Stimulated activated naive CD8-positive, alpha-beta T cell treated with anti-CD3 and anti-CD28 coated beads, Interleukin-15, amount 100 ng/mL, for 72 hours (primary cell): ENCODE results near the gene CHCHD5.

Experiments
- ATAC-seq: fragments of 150-1000 bp; cut with Tn5 transposase; 2 replicates; pipeline ENCODE4 v1.10.0; 2021; ENCODE audit warnings: mild to moderate bottlenecking, moderate library complexity
- DNase-seq, 2 donors: peaks; one replicate each; pipeline ENCODE4 v3.0.0; 2021 to 2022
- H3K27ac Mint-ChIP-seq, 2 donors: one replicate each; pipeline ENCODE4 v1.8.0; 2022; ENCODE audit warnings: mild to moderate bottlenecking in 2 of 2, mixed read lengths in 2 of 2, moderate library complexity in 2 of 2
- H3K27me3 Mint-ChIP-seq: one replicate; pipeline ENCODE4 v1.8.0; 2022; ENCODE audit warnings: mixed read lengths
- H3K4me1 Mint-ChIP-seq: one replicate; pipeline ENCODE4 v1.8.0; 2022; ENCODE audit warnings: mild to moderate bottlenecking, mixed read lengths
- H3K4me3 Mint-ChIP-seq, 2 donors: one replicate each; pipeline ENCODE4 v1.8.0; 2022; ENCODE audit warnings: mild to moderate bottlenecking in 2 of 2, mixed read lengths in 2 of 2, moderate library complexity in 1 of 2
- H3K9me3 Mint-ChIP-seq, 2 donors: one replicate each; pipeline ENCODE4 v1.8.0; 2022; ENCODE audit warnings: mixed read lengths in 2 of 2

CHCHD5 gene

GRCh38 chr2:112580084-112580483 is 4.3 kb upstream of the CHCHD5 start:
- peaks cover 22% of the 10 kb centered on the region for H3K4me1 Mint-ChIP-seq
- H3K27me3 Mint-ChIP-seq, result no peaks in the 10 kb centered on the region
- H3K27ac Mint-ChIP-seq, result no peak overlapping the region
- H3K9me3 Mint-ChIP-seq, result no peaks in the 10 kb centered on the region
- no peak overlapping the region for H3K4me3 Mint-ChIP-seq
- DNase-seq, result no peak
- ATAC-seq, result no peak

GRCh38 chr2:112582314-112582746 is 2.1 kb upstream of the CHCHD5 start:
- H3K4me3 Mint-ChIP-seq, result no peak overlapping the region
- H3K27me3 Mint-ChIP-seq, result no peaks in the 10 kb centered on the region
- peak; percentile 13 for ATAC-seq
- DNase-seq, result peak; percentile 10 to 21
- H3K9me3 Mint-ChIP-seq, result no peaks in the 10 kb centered on the region
- H3K4me1 Mint-ChIP-seq, result peaks cover 41% of the 10 kb centered on the region
- H3K27ac Mint-ChIP-seq, result no peak overlapping the region

- DNase-seq (peak in 1 of 2 donors; percentile 10), ATAC-seq (no peak)
- Mint-ChIP-seq H3K9me3 (no peaks in the 10 kb centered on the region), H3K27ac (peak overlapping the region; percentile 98 to 99), H3K4me3 (peak overlapping the region; percentile 96 to 97), H3K4me1 (peaks cover 42% of the 10 kb centered on the region), H3K27me3 (no peaks in the 10 kb centered on the region)
These were observed 794 bp upstream of the CHCHD5 start for GRCh38 chr2:112583497-112584133.

- ATAC-seq (no peak), DNase-seq (no peak)
- peaks cover 42% of the 10 kb centered on the region for H3K4me1 Mint-ChIP-seq
- H3K9me3 Mint-ChIP-seq, result no peaks in the 10 kb centered on the region
- no peaks in the 10 kb centered on the region for H3K27me3 Mint-ChIP-seq
- peak overlapping the region; percentile 96 to 97 for H3K4me3 Mint-ChIP-seq
- H3K27ac Mint-ChIP-seq, result peak overlapping the region; percentile 98 to 99
These were observed 462 bp downstream of the CHCHD5 start for GRCh38 chr2:112584891-112585250.

GRCh38 chr2:112585400-112585799 is 991 bp downstream of the CHCHD5 start:
- Mint-ChIP-seq H3K27me3 (no peaks in the 10 kb centered on the region), H3K4me3 (peak overlapping the region; percentile 96 to 97), H3K27ac (peak overlapping the region; percentile 98 to 99), H3K9me3 (no peaks in the 10 kb centered on the region), H3K4me1 (peaks cover 42% of the 10 kb centered on the region)
- DNase-seq (no peak), ATAC-seq (no peak)

GRCh38 chr2:112585873-112586464 is 1.6 kb downstream of the CHCHD5 start:
- peak overlapping the region in 1 of 2 donors; percentile 28 for H3K27ac Mint-ChIP-seq
- peaks cover 42% of the 10 kb centered on the region for H3K4me1 Mint-ChIP-seq
- DNase-seq, result no peak
- no peaks in the 10 kb centered on the region for H3K9me3 Mint-ChIP-seq
- H3K27me3 Mint-ChIP-seq, result no peaks in the 10 kb centered on the region
- H3K4me3 Mint-ChIP-seq, result peak overlapping the region in 1 of 2 donors; percentile 97
- ATAC-seq, result no peak

GRCh38 chr2:112588611-112589045 is 4.2 kb downstream of the CHCHD5 start:
- H3K27me3 Mint-ChIP-seq, result no peaks in the 10 kb centered on the region
- H3K4me1 Mint-ChIP-seq, result peaks cover 29% of the 10 kb centered on the region
- DNase-seq (no peak), ATAC-seq (no peak)
- H3K9me3 Mint-ChIP-seq, result no peaks in the 10 kb centered on the region
- no peak overlapping the region for H3K4me3 Mint-ChIP-seq
- no peak overlapping the region for H3K27ac Mint-ChIP-seq

GRCh38 chr2:112591413-112591812 is 7.0 kb downstream of the CHCHD5 start:
- H3K27me3 Mint-ChIP-seq, result no peaks in the 10 kb centered on the region
- DNase-seq, result no peak
- no peaks in the 10 kb centered on the region for H3K9me3 Mint-ChIP-seq
- ATAC-seq, result no peak
- peaks cover 10% of the 10 kb centered on the region for H3K4me1 Mint-ChIP-seq
- no peak overlapping the region for H3K4me3 Mint-ChIP-seq
- H3K27ac Mint-ChIP-seq, result no peak overlapping the region

GRCh38 chr2:112593736-112594135 is 9.3 kb downstream of the CHCHD5 start:
- no peak for ATAC-seq
- Mint-ChIP-seq H3K4me1 (no peaks in the 10 kb centered on the region), H3K27me3 (no peaks in the 10 kb centered on the region), H3K4me3 (no peak overlapping the region), H3K9me3 (no peaks in the 10 kb centered on the region), H3K27ac (no peak overlapping the region)
- no peak for DNase-seq

- Mint-ChIP-seq H3K9me3 (no peaks in the 10 kb centered on the region), H3K27ac (no peak overlapping the region), H3K4me1 (peaks cover 7% of the 10 kb centered on the region), H3K27me3 (no peaks in the 10 kb centered on the region), H3K4me3 (no peak overlapping the region)
- ATAC-seq (no peak), DNase-seq (no peak)
These were observed 13.3 kb downstream of the CHCHD5 start for GRCh38 chr2:112597537-112598322.

- Mint-ChIP-seq H3K4me1 (peaks cover 7% of the 10 kb centered on the region), H3K9me3 (no peaks in the 10 kb centered on the region), H3K27me3 (no peaks in the 10 kb centered on the region), H3K4me3 (no peak overlapping the region), H3K27ac (no peak overlapping the region)
- ATAC-seq (no peak), DNase-seq (no peak)
These were observed 16.2 kb downstream of the CHCHD5 start for GRCh38 chr2:112600634-112601033.

GRCh38 chr2:112601754-112602153 is 17.3 kb downstream of the CHCHD5 start:
- Mint-ChIP-seq H3K4me3 (no peak overlapping the region), H3K4me1 (peaks cover 7% of the 10 kb centered on the region), H3K27ac (peak overlapping the region in 1 of 2 donors; percentile 2), H3K27me3 (no peaks in the 10 kb centered on the region), H3K9me3 (no peaks in the 10 kb centered on the region)
- no peak for ATAC-seq
- DNase-seq, result no peak

- ATAC-seq (no peak), DNase-seq (no peak)
- Mint-ChIP-seq H3K4me3 (no peak overlapping the region), H3K4me1 (peaks cover 7% of the 10 kb centered on the region), H3K27ac (no peak overlapping the region), H3K27me3 (no peaks in the 10 kb centered on the region), H3K9me3 (no peaks in the 10 kb centered on the region)
These were observed 18.5 kb downstream of the CHCHD5 start for GRCh38 chr2:112602917-112603316.

- DNase-seq, result no peak
- Mint-ChIP-seq H3K4me3 (no peak overlapping the region), H3K4me1 (peaks cover 7% of the 10 kb centered on the region), H3K27me3 (no peaks in the 10 kb centered on the region), H3K27ac (peak overlapping the region in 1 of 2 donors; percentile 20), H3K9me3 (no peaks in the 10 kb centered on the region)
- no peak for ATAC-seq
These were observed 19.3 kb downstream of the CHCHD5 start for GRCh38 chr2:112603731-112604130.

- H3K9me3 Mint-ChIP-seq, result no peaks in the 10 kb centered on the region
- H3K27ac Mint-ChIP-seq, result no peak overlapping the region
- DNase-seq, result no peak
These were observed 20.5 kb downstream of the CHCHD5 start for GRCh38 chr2:112604952-112605351.

GRCh38 chr2:112605926-112606325 is 21.5 kb downstream of the CHCHD5 start:
- ATAC-seq (no peak), DNase-seq (no peak)
- Mint-ChIP-seq H3K4me1 (no peaks in the 10 kb centered on the region), H3K27me3 (no peaks in the 10 kb centered on the region), H3K9me3 (no peaks in the 10 kb centered on the region), H3K4me3 (no peak overlapping the region), H3K27ac (peak overlapping the region in 1 of 2 donors; percentile 65)

More at GRCh38 chr2:112604952-112605351, 20.5 kb downstream of the CHCHD5 start:
- Mint-ChIP-seq H3K4me1 (peaks cover 4% of the 10 kb centered on the region), H3K4me3 (no peak overlapping the region), H3K27me3 (no peaks in the 10 kb centered on the region)
- ATAC-seq, result no peak
